T47D (cell line): ENCODE results near the gene PRCD.
"Not testable (repeated sequence)": the region's sequence is repeated elsewhere in the genome, so short reads cannot be mapped to it uniquely, and the experiment has no call there.

ENCODE experiments used
- DNase-seq, 2 experiments: peaks; one replicate each; pipeline versions ENCODE4 v3.0.0 to v3.0.0-alpha.2; 2011 to 2012; ENCODE audit warnings: low read depth in 1 of 2, low spot score in 1 of 2
- JUND ChIP-seq: IDR thresholded peaks from 2 replicates; pipeline ENCODE4 v1.6.1; 2012; ENCODE audit warnings: low read depth
- in situ Hi-C: cut with HindIII; loops from 2 replicates; pipeline ENCODE4 v1.10.0; 2016; ENCODE audit warnings: low sequenced_read_pairs, low pct_unique_long_range_greater_than_20kb

The PRCD gene

GRCh38 chr17:76512366-76513305, 27.2 kb upstream of the PRCD start:
- in situ Hi-C loops, result no loop called here
- TF ChIP-seq JUND, result no peak
- no peak for DNase-seq

- no peak for DNase-seq
- no peak for TF ChIP-seq JUND
- in situ Hi-C loops, result no loop called here
Observed at GRCh38 chr17:76513306-76513692, 26.5 kb upstream of the PRCD start.

GRCh38 chr17:76514355-76514754, 25.5 kb upstream of the PRCD start:
- DNase-seq, in situ Hi-C loops: not testable (repeated sequence)

DNA sequence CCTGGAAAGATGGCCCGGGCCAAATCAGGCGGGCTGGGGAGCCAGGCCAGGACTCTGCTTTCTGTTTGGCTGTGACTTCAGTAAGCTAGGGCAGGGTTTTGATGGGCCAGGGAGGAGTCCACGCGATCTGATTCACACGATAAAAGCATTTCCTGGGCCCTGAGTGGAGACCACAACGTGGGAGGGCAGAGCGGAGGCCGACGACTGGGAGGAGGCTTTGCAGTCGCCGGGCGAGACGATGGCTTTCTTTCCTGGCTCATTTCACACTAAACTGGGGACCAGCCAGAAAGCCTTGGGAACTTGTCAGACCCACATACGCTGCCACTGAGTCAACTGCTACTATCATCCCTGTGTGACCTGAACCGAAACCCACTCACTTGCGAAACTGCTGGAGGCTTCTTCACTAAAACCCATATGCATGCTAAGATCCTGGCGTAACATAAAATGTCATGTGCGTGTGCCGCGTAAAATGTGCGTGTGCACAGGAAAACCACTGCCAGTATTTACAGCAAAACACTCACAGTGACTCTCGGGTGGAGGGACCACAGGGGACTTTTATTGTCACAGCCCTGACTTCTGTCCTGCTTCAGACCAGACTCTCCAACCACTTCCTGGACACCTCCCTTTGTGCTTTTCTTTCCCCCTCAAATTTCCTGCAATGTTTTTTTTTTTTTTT, 24.4 kb upstream of the PRCD start:
- TF ChIP-seq JUND, result no peak
- DNase-seq, result no peak
- in situ Hi-C loops, result no loop called here

DNA sequence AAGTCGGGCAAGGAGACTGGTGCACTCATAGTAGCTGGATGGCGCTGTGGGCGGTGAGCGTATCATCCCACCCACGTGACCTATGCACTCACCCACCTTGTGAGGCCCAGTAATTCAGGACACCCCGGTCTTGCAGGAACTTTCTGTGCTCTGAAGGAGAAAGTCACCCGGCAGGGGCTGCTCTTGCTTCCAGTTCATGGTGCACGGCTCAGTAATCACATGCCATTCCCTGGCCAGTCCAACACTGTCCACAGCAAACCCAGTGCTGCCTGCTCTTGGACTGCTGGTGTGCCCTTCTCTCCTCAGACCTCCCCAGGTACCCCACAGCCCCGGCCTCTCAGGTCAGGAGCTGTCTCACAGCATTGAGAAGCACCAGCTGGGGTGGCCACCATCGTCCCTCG, 22.2 kb upstream of the PRCD start:
- TF ChIP-seq JUND, result no peak
- DNase-seq, result peak in 1 of 2 experiments; percentile 48
- in situ Hi-C loops, result no loop called here

- no peak for TF ChIP-seq JUND
- DNase-seq, result no peak
- in situ Hi-C loops, result no loop called here
Observed at GRCh38 chr17:76519048-76519966, 20.5 kb upstream of the PRCD start.

DNA sequence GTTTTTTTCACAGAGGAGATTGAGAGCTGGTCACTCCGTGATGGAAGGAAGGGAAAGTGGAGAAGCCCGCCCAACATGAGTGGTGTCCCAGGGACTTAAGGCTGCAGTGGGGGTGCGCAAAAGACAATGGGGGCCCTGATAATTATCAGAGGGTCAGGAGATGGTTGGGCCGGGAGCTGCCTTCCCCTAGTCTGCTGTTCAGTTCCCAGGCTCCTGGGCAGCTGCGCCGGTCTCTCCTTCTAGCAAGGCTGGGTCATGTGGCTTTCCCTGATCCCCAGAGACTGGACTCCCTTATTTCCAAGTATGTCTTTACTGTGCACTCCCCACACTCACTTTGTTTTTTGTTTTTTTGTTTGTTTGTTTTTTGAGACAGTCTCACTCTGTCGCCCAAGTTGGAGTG, 18.6 kb upstream of the PRCD start:
- in situ Hi-C loops, result no loop called here
- DNase-seq, result no peak
- TF ChIP-seq JUND, result no peak

DNA sequence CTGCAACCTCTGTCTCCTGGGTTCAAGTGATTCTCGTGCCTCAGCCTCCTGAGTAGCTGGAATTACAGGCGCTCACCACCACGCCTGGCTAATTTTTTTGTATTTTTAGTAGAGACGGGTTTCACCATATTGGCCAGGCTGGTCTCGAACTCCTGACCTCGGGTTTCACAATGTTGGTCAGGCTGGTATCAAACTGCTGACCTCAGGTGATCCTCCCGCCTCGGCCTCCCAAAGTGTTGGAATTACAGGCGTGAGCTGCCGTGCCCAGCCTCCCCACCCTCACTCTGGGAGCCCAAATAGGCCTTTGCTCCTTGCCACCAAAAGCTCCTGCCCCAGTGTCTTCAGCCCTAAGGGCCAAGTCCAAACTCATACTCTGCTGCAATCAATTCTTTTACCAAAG, 18.2 kb upstream of the PRCD start:
- in situ Hi-C loops, DNase-seq: not testable (repeated sequence)

DNA sequence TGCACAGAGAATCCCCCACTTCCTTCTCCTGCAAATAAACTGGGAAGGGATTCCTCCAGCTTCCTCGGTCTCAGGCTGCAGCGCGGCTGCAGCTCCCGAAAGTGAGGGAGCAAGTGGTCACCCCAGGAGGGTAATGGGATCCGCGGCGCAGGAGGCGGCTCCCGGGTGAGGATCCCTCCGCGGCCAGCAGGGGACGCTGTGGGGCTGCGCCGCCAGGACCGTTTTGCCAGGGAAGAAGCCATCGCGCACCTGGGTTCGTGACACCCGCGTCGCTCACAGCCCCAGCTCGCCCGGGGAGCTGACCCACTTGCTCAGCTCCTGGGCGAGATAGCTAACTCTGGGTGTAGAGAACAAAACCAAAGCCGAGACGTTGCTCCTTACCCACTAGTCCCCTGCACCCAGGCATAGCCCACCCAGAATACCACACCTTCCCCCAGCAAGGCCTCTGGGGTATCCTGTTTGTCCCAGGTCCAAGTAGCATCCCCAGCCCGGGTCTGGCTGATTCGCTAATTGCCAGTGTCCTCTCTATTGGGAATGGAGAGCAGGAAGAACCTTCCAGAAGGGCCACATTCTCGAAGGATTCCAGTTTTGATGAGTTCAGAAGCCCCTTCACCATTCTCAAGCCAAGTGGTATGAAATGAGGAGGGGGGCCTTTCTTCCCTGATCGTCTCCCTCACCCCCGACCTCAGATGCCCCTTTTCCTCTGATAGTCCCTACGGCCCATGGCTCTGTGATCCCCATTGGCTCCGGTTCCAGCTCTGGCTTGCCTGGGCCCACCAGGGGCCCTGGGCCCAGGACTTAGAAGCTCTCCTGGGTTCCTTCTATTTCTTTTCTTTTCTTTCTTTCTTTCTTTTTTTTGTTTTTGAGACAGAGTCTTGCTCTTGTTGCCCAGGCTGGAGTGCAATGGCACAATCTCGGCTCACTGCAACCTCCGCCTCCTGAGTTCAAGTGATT, 16.5 kb upstream of the PRCD start:
- TF ChIP-seq JUND, result no peak
- in situ Hi-C loops, result no loop called here
- peak; percentile 79 to 88 for DNase-seq

DNA sequence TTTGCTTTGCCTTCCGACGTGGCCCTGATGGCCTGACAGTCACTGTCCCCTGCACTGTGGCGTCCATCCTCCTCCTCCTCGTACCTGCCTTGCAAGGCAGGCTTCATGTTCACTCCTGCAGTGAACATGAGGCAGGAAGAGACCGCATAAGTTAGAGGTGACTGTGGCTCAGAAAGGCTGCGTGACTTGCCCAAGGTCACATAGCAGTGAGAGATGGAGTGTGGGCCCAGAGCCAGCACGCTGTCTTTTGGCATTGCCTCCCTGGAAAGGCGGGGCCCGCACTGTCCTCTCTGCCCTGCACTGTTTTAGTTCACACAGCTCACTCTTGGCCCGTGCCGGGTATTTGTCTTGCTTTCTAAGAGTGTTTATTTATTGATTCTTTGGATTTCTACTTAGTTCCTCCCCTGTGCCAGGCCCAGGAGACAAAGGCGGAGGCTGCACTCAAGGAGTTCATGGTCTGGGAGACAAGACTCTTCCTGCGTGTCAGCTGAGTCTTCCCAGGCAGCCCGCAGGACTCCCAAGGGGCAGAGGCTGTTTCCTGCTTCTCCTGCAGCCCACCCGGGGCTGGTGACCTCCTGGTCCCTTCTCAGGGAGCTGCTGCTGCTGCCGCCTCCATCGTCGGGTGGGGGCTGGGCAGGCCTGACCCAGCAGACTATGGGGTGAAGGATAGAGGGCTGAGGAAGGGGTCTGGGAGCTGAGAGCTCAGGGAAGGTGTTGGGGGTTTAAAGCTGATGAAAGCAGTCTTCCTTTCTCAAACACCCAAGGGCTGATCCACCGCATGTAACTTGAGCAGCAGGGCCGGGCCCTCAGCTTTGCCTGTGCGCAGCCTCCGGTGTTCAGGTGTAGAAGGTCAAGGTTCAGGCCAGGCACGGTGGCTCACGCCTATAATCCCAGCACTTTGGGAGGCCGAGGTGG, 15.0 kb upstream of the PRCD start:
- no peak for TF ChIP-seq JUND
- peak in 1 of 2 experiments; percentile 77 for DNase-seq
- in situ Hi-C loops, result no loop called here

GRCh38 chr17:76525513-76525833, 14.4 kb upstream of the PRCD start:
- in situ Hi-C loops, DNase-seq: not testable (repeated sequence)

GRCh38 chr17:76527016-76527415, 12.8 kb upstream of the PRCD start:
- in situ Hi-C loops, DNase-seq: not testable (repeated sequence)
